ENCODE measurements around the gene EXO1.

- TF ChIP-seq CTCF (IDR thresholded peaks at IDR 0.05; ENCODE audit: poor library complexity) (no peak), EZH2 (IDR thresholded peaks at IDR 0.05; ENCODE audit: borderline replicate concordance) (no peak)
Observed at GRCh38 chr1:241894016-241894415, 46.0 kb downstream of the EXO1 start.
